Astrocyte (in vitro differentiated cells and primary cell): ENCODE measurements around the gene FTH1.

ENCODE experiments used
- EZH2 ChIP-seq: IDR thresholded peaks from 2 replicates; pipeline ENCODE4 v1.6.1; 2012; ENCODE audit warnings: mild to moderate bottlenecking, low read length, inconsistent platforms; ENCODE audit not compliant: insufficient read depth
- TF ChIP-seq, protein P1 (sequence below): IDR thresholded peaks from 2 replicates; pipeline ENCODE4 v1.5.1; 2011; ENCODE audit warnings: low read depth, mild to moderate bottlenecking, inconsistent platforms, low read length, moderate library complexity; ENCODE audit not compliant: insufficient read depth

DNA sequence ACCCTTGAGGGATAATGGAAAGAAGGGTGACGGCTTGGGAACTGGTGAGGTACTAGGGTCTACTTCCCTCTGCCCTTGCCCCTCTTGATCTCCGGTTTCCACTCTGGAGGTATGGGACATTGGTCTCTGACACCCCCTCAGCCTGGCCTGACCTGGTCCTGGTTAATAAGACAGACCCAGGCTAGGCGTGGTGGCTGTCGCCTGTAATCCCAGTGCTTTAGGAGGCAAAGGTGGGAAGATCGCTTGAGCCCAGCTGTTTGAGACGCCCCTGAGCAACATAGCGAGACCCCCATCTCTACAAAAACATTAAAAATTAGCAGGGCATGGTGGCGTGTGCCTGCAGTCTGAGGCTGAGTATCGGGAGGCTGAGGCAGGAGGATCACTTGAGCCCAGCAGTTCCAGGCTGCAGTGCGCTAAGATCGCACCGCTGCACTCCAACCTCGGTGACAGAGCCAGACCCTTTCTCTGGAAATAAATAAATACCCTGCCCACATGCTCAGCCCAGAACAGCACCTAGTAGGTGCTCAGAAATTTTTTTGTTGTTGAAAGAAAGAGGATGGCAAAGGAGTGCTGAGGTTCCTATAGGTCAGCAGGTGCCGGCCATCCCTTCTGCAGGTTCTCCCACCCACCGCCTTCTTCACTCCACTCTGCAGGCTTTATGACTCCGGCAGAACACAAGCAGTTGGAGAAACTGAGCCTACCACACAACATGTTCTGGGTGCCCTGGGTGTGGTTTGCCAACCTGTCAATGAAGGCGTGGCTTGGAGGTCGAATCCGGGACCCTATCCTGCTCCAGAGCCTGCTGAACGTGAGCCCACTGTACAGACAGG is 11.0 kb downstream of the FTH1 start:
- TF ChIP-seq, protein P1, sequence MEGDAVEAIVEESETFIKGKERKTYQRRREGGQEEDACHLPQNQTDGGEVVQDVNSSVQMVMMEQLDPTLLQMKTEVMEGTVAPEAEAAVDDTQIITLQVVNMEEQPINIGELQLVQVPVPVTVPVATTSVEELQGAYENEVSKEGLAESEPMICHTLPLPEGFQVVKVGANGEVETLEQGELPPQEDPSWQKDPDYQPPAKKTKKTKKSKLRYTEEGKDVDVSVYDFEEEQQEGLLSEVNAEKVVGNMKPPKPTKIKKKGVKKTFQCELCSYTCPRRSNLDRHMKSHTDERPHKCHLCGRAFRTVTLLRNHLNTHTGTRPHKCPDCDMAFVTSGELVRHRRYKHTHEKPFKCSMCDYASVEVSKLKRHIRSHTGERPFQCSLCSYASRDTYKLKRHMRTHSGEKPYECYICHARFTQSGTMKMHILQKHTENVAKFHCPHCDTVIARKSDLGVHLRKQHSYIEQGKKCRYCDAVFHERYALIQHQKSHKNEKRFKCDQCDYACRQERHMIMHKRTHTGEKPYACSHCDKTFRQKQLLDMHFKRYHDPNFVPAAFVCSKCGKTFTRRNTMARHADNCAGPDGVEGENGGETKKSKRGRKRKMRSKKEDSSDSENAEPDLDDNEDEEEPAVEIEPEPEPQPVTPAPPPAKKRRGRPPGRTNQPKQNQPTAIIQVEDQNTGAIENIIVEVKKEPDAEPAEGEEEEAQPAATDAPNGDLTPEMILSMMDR: no peak
- no peak for TF ChIP-seq EZH2
